AG04450 (cell line): Measurements from ENCODE around the gene ARHGAP12. TPM values are rescaled to one million over a fixed set of nuclear protein-coding genes. Genes with fewer than 3 reads are reported as not detected.

Experiments used
- CTCF ChIA-PET: fragments of 300-600, 350-600 bp; formaldehyde crosslinking; extraction: SDS; loops from one replicate; lab custom pipeline; 2022; ENCODE audit warnings: antibody characterized with exemption, inconsistent platforms; lab: Charles Lee
- POLR2A ChIA-PET: fragments of 350-600 bp; formaldehyde crosslinking; extraction: SDS; loops from one replicate; lab custom pipeline; 2021; ENCODE audit warnings: antibody characterized with exemption, inconsistent platforms; lab: Yijun Ruan, JAX
- DNase-seq: peaks from one replicate; pipeline ENCODE4 v3.0.0-alpha.2; 2011; ENCODE audit warnings: low read depth, low spot score
- H3K27ac ChIP-seq: one replicate; pipeline ENCODE4 v1.5.1; 2012; ENCODE audit warnings: low read depth, low read length, control low read depth
- H3K27me3 ChIP-seq: one replicate; pipeline ENCODE4 v1.6.0; 2012; ENCODE audit warnings: low read length; ENCODE audit not compliant: control insufficient read depth, insufficient read depth
- H3K4me3 ChIP-seq: 2 replicates; pipeline ENCODE4 v1.5.1; 2011; ENCODE audit warnings: mild to moderate bottlenecking, low read depth, low read length, control low read depth
- H3K9me3 ChIP-seq: 2 replicates; pipeline ENCODE4 v1.5.1; 2012; ENCODE audit warnings: low read length; ENCODE audit not compliant: control insufficient read depth, insufficient read depth
- polyA plus RNA-seq: library from polyadenylated mRNA; depleted of rRNA; stranded (reverse); fragments of >200 nt; gene quantifications from 2 replicates; pipeline ENCODE4 v1.2.3, GENCODE V29; 2011
- TF ChIP-seq, protein P1 (sequence below): IDR thresholded peaks from 2 replicates; pipeline ENCODE4 v1.5.1; 2011; ENCODE audit warnings: low read depth, low read length, control low read depth, inconsistent platforms

ARHGAP12 gene
- polyA plus RNA-seq, 1 experiment, result 26.3 TPM

DNA sequence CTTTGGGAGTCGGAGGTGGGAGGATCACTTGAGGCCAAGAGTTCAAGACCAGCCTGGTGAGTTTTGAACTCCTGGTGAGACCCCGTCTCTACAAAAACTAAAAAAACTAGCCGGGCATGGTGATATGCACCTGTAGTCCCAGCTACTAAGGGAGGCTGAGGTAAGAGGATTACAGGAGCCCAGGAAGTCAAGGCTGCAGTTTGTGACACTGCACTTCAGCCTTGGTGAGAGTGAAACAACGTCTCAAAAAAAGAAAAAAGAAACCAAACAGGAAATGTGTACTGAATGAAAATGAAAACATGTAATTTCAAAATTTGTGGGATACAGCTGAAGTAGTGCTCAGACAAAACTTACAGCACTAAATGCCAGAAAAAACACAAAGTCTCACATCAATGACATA lies 7.6 kb downstream of the ARHGAP12 start:
- Histone ChIP-seq H3K27me3 (no peaks in the 10 kb centered on the region), H3K27ac (no peak overlapping the region), H3K9me3 (no peaks in the 10 kb centered on the region), H3K4me3 (no peak overlapping the region)
- ChIA-PET CTCF (interaction anchor here (0.8 kb wide), 1 partner anchor 58 kb away, joined by 4 read pairs; no protein-coding TSS in a partner anchor), POLR2A (no interaction called here)
- TF ChIP-seq, protein P1, sequence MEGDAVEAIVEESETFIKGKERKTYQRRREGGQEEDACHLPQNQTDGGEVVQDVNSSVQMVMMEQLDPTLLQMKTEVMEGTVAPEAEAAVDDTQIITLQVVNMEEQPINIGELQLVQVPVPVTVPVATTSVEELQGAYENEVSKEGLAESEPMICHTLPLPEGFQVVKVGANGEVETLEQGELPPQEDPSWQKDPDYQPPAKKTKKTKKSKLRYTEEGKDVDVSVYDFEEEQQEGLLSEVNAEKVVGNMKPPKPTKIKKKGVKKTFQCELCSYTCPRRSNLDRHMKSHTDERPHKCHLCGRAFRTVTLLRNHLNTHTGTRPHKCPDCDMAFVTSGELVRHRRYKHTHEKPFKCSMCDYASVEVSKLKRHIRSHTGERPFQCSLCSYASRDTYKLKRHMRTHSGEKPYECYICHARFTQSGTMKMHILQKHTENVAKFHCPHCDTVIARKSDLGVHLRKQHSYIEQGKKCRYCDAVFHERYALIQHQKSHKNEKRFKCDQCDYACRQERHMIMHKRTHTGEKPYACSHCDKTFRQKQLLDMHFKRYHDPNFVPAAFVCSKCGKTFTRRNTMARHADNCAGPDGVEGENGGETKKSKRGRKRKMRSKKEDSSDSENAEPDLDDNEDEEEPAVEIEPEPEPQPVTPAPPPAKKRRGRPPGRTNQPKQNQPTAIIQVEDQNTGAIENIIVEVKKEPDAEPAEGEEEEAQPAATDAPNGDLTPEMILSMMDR, result no peak
- DNase-seq, result no peak

DNA sequence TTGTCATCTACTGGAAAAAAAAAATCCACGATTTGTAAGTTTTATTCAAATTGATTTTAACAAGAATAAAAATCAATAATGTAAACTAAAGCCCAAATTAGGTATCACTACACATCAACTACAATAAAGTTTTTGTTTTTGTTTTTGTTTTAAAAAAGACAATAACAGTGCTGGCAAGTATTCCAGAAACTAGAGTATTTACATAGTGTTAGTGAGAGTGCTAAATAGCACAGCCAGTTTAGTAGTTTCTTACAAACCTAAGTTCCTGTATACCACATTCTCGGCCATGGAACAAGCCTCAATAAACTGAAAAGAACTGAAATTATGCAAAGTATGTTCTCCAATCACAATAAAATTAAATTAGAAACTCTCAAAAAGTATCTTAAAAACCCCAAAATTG lies 8.1 kb downstream of the ARHGAP12 start:
- H3K4me3 ChIP-seq, result no peak overlapping the region
- no peak for DNase-seq
- TF ChIP-seq, protein P1, result no peak
- H3K9me3 ChIP-seq, result no peaks in the 10 kb centered on the region
- ChIA-PET POLR2A (no interaction called here), CTCF (interaction anchor here (0.8 kb wide), 1 partner anchor 58 kb away, joined by 4 read pairs; no protein-coding TSS in a partner anchor)
- H3K27ac ChIP-seq, result no peak overlapping the region
- H3K27me3 ChIP-seq, result no peaks in the 10 kb centered on the region

DNA sequence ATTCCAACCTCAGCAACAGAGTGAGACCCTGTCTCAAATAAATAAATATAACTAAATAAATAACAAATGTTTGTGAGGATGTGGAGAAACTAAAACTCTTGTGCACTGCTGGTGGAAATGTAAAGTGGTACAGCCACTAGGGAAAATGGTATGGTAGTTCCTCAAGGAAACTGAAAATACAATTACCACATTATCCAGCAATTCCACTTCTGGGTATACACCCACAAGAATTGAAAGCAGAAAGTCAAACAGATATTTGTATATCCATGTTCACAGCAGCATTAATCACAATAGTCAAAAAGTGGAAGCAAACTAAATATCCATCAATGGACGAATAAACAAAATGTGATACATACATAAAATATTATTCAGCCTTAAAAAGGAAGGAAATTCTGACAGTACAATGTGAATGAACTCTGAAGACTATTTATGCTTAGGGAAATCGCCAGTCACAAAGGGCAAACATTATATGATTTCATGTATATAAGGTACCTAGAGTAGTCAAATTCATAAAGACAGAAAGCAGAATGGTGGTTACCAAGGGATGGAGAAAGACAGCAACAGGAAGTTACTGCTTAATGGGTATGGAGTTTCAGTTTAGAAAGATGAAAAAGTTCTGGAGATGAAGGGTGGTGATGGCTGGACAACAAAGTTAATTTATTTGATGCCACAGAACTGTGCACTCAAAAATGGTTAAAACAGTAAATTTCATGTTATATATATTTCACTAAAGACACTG lies 9.8 kb downstream of the ARHGAP12 start:
- no peaks in the 10 kb centered on the region for H3K27me3 ChIP-seq
- TF ChIP-seq, protein P1, result no peak
- no peak overlapping the region for H3K4me3 ChIP-seq
- no peaks in the 10 kb centered on the region for H3K9me3 ChIP-seq
- ChIA-PET POLR2A (no interaction called here), CTCF (no interaction called here)
- H3K27ac ChIP-seq, result no peak overlapping the region
- DNase-seq, result no peak

DNA sequence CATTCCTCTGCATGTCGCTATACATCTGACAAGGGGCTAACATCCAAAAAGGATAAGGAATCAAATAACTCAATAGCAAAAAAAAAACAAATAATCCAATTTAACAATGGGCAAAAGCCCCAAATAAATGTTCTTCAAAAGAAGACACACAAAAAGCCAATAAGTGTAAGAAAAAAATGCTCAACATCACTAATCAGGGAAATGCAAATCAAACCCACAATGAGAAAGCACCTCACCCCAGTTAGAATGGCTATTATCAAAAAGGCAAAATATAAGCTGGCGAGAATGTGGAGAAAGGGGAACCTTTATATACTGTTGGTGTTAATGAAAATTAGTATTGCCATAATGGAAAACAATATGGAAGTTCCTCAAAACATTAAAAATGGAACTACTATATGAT lies 14.3 kb downstream of the ARHGAP12 start:
- Histone ChIP-seq H3K4me3 (no peak overlapping the region), H3K9me3 (no peaks in the 10 kb centered on the region), H3K27me3 (no peaks in the 10 kb centered on the region), H3K27ac (no peak overlapping the region)
- no peak for DNase-seq
- TF ChIP-seq, protein P1, result no peak
- ChIA-PET CTCF (no interaction called here), POLR2A (no interaction called here)
